Adrenal gland (tissue), 12 donors: Measurements from ENCODE around the gene ZBED1. TPM values are rescaled to one million over a fixed set of nuclear protein-coding genes. Genes with fewer than 3 reads are reported as not detected.

Experiments
- DNase-seq, 7 donors: peaks; one replicate each; pipeline ENCODE4 v3.0.0-alpha.2; 2019 to 2020
- H3K27ac ChIP-seq, 5 donors: fragments of 200-600 bp; sonication (generic) in 4 of 5; 1 replicate in 3 of 5; 2 replicates in 2 of 5; pipeline versions ENCODE4 v1.5.1 to v1.8.0; 2016 to 2020; ENCODE audit warnings: mild to moderate bottlenecking in 1 of 5
- H3K27me3 ChIP-seq: fragments of 200-600 bp; 2 replicates; pipeline ENCODE4 v1.8.0; 2021
- H3K36me3 ChIP-seq, 2 donors: fragments of 200-600 bp; replicated peaks in 1 of 2; 1 replicate in 1 of 2; 2 replicates in 1 of 2; pipeline versions ENCODE4 v1.5.1 to v1.8.0; 2018 to 2022
- H3K4me1 ChIP-seq, 2 donors: fragments of 200-600 bp; replicated peaks in 1 of 2; 1 replicate in 1 of 2; 2 replicates in 1 of 2; pipeline versions ENCODE4 v1.5.1 to v1.8.0; 2018 to 2021
- H3K4me3 ChIP-seq, 4 donors: fragments of 200-600 bp; sonication (generic) in 3 of 4; one replicate each; pipeline ENCODE4 v1.5.1; 2016 to 2018
- H3K9me3 ChIP-seq, 3 donors: fragments of 200-600 bp; sonication (generic) in 1 of 3; replicated peaks in 1 of 3; 1 replicate in 2 of 3; 2 replicates in 1 of 3; pipeline versions ENCODE4 v1.5.1 to v1.8.0; 2016 to 2021
- CTCF ChIP-seq, 6 experiments: fragments of 450-650 bp in 4 of 6; fragments of 200-600 bp in 2 of 6; sonication (generic) in 1 of 6; IDR thresholded peaks; 1 replicate in 5 of 6; 2 replicates in 1 of 6; pipeline versions ENCODE4 v1.5.1 to v1.8.0; 2016 to 2021; ENCODE audit warnings: antibody characterized with exemption in 6 of 6, mild to moderate bottlenecking in 2 of 6, moderate library complexity in 1 of 6
- POLR2A ChIP-seq, 2 donors: fragments of 450-650 bp; IDR thresholded peaks; one replicate each; pipeline ENCODE4 v1.6.1; 2017; ENCODE audit warnings: antibody characterized with exemption in 2 of 2, mild to moderate bottlenecking in 2 of 2, moderate library complexity in 1 of 2
- WGBS, 4 donors: extraction: QIAGEN DNeasy Blood & Tissue Kit in 2 of 4; methylation state at CpG; one replicate each; pipeline versions ENCODE4 v1.1.5 to v1.1.7; 2013 to 2017; 5-methylcytosine and 5-hydroxymethylcytosine counted together
- intact Hi-C, 2 donors: fragments of 100-400 bp; cut with DNase I; formaldehyde crosslinking; loops; one replicate each; pipeline versions ENCODE4 v1.14.1 to v1.15.0; 2022 to 2023
- polyA plus RNA-seq, 3 donors: library from polyadenylated mRNA; stranded (reverse); fragments of 200-250 nt in 2 of 3; fragments of 350-450 nt in 1 of 3; fragmentation: Illumina TruSeq in 1 of 3; extraction: RNeasy Lipid Tissue Mini Kit (QIAGEN cat#74804) in 1 of 3; gene quantifications; one replicate each; pipeline ENCODE4 v1.2.3, GENCODE V29; 2013 to 2014
- total RNA-seq, 9 donors: library from RNA; depleted of rRNA in 4 of 9; stranded (reverse); fragments of >200 nt in 4 of 9; fragments of 120-200 nt in 1 of 9; fragmentation: NEBNext Ultra II Directional in 1 of 9; extraction: Animal tissue kit (Norgen Biotek cat#: 25700) in 1 of 9; gene quantifications; one replicate each; pipeline versions ENCODE4 v1.1.0 to v1.2.4, GENCODE V29; 2013 to 2023
- donor health status: healthy with polysubstance abuse.
- donor health status: Bipolar disorder and iron deficiency.
- donor health status: DM: yes; HTN: yes; CAD: no.
- donor health status: DM: no; HTN: no; CAD: no.
- donor health status: DM: no; HTN: no; CAD: no.
- donor health status: DM: yes; HTN: yes; CAD: no.

Gene ZBED1
- total and polyA plus RNA-seq, 12 donors = 10.7 to 70.5 (median 45.6) TPM

- WGBS, 4 donors = 77 to 88% (median 83%) methylated on average over 8 of the region's 8 CpGs
- Histone ChIP-seq H3K4me1 (no peaks in the 10 kb centered on the region), H3K4me3 (no peak overlapping the region), H3K27me3 (no peaks in the 10 kb centered on the region), H3K9me3 (no peaks in the 10 kb centered on the region), H3K36me3 (no peaks in the 10 kb centered on the region), H3K27ac (no peak overlapping the region)
- no peak for TF ChIP-seq POLR2A (IDR thresholded peaks at IDR 0.05)
- TF ChIP-seq CTCF (IDR thresholded peaks at IDR 0.05) = no peak
- intact Hi-C loops = no loop called here
- DNase-seq = no peak
These were observed 40.8 kb upstream of the ZBED1 start for GRCh38 chrX:2541603-2542002.

- DNase-seq = peak in 3 of 7 donors; percentile 41 to 49 (median 43)
- Histone ChIP-seq H3K4me1 (no peaks in the 10 kb centered on the region), H3K4me3 (no peak overlapping the region), H3K27me3 (no peaks in the 10 kb centered on the region), H3K36me3 (no peaks in the 10 kb centered on the region), H3K27ac (no peak overlapping the region), H3K9me3 (no peaks in the 10 kb centered on the region)
- intact Hi-C loops = no loop called here
- 60 to 87% (median 67%) methylated on average over 7 to 12 of the region's 12 CpGs; no CpG with 5 or more reads in 1 of the 4 donors for WGBS, 4 donors
- TF ChIP-seq CTCF (IDR thresholded peaks at IDR 0.05) = no peak
- TF ChIP-seq POLR2A (IDR thresholded peaks at IDR 0.05) = no peak
These were observed 39.7 kb upstream of the ZBED1 start for GRCh38 chrX:2540426-2540947.

GRCh38 chrX:2539586-2539985, 38.8 kb upstream of the ZBED1 start:
- H3K4me3 ChIP-seq = no peak overlapping the region
- no peak overlapping the region for H3K27ac ChIP-seq
- TF ChIP-seq POLR2A (IDR thresholded peaks at IDR 0.05) (no peak), CTCF (IDR thresholded peaks at IDR 0.05) (no peak)
- intact Hi-C loops = no loop called here
- H3K36me3 ChIP-seq = no peaks in the 10 kb centered on the region
- DNase-seq = no peak
- WGBS, 4 donors = 40 to 67% (median 51%) methylated on average over 3 of the region's 3 CpGs
- H3K9me3 ChIP-seq = no peaks in the 10 kb centered on the region
- no peaks in the 10 kb centered on the region for H3K4me1 ChIP-seq
- H3K27me3 ChIP-seq = no peaks in the 10 kb centered on the region

- no peak overlapping the region for H3K27ac ChIP-seq
- intact Hi-C loops = no loop called here
- 63 to 75% (median 68%) methylated on average over 15 of the region's 15 CpGs for WGBS, 4 donors
These were observed 37.4 kb upstream of the ZBED1 start for GRCh38 chrX:2538031-2538757.

More at GRCh38 chrX:2538031-2538757, 37.4 kb upstream of the ZBED1 start:
- Histone ChIP-seq H3K4me1 (no peaks in the 10 kb centered on the region), H3K4me3 (no peak overlapping the region), H3K36me3 (no peaks in the 10 kb centered on the region), H3K27me3 (no peaks in the 10 kb centered on the region), H3K9me3 (no peaks in the 10 kb centered on the region)
- no peak for DNase-seq
- TF ChIP-seq POLR2A (IDR thresholded peaks at IDR 0.05) (no peak), CTCF (IDR thresholded peaks at IDR 0.05) (no peak)
